C4-2B (cell line): Measurements from ENCODE around the gene BCKDK.

ENCODE experiments used
- CTCF ChIP-seq: fragments of 450-650 bp; conservative IDR thresholded peaks from 2 replicates; pipeline ENCODE4 v1.5.1; 2017; ENCODE audit warnings: mild to moderate bottlenecking
- ZFX ChIP-seq: fragments of 450-650 bp; IDR thresholded peaks from 2 replicates; pipeline ENCODE4 v1.6.1; 2017

DNA sequence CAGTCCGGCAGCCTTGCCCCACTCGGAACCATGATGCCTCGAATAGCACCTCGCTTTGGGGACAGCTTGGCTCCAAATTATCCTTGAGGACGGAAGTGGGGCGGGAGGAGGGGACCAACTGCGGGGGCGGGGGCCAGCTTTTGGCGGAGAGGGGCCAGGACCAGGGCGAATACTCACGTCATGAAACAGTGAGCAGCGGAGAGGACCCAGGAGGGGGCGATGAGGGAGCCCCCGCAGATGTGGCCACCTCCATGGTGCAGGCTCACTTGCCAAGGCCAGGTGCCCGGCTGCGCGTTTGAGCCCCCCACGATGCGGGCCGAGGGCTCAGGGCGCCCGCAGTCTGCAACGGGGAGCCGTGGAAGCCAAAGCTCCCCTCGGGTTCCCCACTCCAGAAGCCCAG, 40.7 kb downstream of the BCKDK start:
- TF ChIP-seq CTCF (no peak), ZFX (no peak)
